GM18867 (cell line): ENCODE results near the gene ARHGAP5.
"Not testable (repeated sequence)": the region's sequence is repeated elsewhere in the genome, so short reads cannot be mapped to it uniquely, and the experiment has no call there.

ENCODE experiments used
- ATAC-seq: cut with Tn5 transposase; IDR thresholded peaks from one replicate; pipeline ENCODE4 v1.9.1; 2021; ENCODE audit warnings: mild to moderate bottlenecking, moderate library complexity; ENCODE audit not compliant: unreplicated experiment

The ARHGAP5 gene

DNA sequence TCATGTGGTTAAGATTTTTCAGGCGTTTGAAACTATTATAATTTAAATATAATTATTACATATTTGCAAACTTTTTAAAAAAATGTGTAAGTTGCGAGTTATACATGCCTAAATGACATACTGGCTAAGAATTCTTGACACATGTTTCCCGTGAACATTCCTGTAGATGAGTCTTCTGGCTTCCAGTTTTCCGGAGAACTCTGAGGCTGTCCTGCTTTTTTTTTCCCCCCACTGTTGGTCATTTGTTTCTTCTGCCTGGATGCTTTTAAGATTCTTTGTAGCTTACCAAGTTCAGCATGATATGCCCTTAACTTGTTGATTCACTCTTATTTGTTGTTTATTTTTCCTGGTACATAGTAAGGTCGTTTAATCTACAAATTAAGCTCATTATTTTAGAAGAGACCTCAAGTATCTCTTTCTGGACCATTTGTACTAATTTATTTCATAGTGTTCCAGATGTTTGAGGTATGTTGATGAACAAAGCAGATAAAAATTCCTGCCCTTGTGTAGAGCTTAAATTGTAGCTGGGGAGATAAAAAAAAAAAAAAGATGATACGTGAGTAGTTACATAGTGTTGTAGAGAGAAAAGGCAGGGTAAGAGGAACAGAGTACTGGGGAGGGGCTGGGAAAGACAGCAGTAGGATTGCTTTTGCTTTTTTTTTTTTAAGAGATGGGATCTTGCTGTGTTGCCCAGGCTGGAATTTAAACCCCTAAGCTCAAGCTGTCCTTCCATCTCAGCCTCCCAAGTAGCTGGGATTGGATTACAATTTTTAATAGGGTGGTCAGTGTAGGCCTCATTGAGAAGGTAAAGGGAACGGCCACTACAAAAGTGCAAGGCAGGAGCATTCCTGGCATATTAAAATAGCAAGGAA is 32.8 kb downstream of the ARHGAP5 start:
- ATAC-seq, result no peak

DNA sequence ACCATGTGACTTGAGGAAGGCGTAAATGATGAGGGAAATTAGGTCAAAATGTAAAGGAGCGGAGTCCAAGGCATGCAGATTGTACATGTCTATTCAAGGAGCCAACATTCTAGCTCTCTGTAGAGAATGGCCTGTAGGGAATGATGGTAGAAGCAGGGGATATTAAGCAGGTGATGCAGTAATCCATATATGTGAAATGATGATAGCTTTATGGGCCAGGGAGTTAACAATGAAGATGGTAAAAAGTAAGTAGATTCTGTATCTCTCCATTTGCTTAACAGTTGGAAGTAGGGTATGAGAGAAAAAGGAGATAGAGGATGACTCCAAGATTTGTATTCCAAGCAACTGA is 33.4 kb downstream of the ARHGAP5 start:
- no peak for ATAC-seq

DNA sequence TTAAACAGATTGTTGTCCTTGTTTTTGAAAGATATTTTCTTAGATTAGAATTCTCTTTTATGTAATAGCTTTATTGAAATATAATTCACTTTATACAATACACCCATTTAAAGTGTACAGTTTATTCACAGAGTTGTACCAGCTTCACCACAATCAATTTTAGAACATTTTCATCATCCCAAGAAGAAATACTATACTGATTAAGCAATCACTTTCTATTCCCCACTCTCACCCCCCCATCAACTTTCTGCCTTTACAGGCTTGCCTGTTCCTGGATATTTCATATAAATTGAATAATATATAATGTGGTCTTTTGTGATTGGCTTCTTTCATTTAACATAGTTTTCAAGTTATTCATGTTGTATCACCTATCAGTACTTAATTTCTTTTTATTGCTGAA is 44.4 kb downstream of the ARHGAP5 start:
- ATAC-seq, result no peak

DNA sequence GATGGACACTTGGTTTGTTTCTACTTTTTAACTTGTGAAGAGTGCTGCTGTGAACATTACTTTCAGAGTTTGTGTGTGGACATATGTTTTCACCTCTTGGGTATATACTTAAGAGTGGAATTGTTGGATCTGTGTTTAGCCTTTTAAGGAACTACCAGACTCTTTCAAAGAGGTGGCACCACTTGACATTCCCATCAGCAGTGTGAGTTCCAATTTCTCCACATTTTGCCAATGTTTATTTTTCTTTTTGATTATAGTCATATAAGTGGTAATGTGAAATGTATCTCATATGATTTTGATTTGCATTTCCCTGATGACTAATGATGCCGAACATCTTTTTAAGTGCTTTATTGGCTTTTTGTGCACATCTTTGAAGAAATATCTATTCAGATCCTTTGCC is 44.8 kb downstream of the ARHGAP5 start:
- ATAC-seq, result no peak

DNA sequence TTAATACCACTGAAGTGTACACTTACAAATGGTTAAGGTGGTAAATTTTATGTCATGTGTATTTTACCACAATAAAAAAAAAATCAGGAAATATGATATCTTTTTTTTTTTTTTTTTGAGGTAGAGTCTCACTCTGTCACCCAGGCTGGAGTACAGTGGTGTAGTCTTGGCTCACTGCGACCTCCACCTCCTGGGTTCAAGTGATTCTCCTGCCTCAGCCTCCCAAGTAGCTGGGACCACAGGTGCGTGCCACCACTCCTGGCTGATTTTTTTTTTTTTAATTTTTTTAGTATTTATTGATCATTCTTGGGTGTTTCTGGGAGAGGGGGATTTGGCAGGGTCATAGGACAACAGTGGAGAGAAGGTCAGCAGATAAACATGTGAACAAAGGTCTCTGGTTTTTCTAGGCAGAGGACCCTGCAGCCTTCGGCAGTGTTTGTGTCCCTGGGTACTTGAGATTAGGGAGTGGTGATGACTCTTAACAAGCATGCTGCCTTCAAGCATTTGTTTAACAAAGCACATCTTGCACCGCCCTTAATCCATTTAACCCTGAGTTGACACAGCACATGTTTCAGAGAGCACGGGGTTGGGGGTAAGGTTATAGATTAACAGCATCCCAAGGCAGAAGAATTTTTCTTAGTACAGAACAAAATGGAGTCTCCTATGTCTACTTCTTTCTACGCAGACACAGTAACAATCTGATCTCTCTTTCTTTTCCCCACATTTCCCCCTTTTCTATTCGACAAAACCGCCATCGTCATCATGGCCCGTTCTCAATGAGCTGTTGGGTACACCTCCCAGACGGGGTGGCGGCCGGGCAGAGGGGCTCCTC is 50.0 kb downstream of the ARHGAP5 start:
- ATAC-seq, result not testable (repeated sequence)

DNA sequence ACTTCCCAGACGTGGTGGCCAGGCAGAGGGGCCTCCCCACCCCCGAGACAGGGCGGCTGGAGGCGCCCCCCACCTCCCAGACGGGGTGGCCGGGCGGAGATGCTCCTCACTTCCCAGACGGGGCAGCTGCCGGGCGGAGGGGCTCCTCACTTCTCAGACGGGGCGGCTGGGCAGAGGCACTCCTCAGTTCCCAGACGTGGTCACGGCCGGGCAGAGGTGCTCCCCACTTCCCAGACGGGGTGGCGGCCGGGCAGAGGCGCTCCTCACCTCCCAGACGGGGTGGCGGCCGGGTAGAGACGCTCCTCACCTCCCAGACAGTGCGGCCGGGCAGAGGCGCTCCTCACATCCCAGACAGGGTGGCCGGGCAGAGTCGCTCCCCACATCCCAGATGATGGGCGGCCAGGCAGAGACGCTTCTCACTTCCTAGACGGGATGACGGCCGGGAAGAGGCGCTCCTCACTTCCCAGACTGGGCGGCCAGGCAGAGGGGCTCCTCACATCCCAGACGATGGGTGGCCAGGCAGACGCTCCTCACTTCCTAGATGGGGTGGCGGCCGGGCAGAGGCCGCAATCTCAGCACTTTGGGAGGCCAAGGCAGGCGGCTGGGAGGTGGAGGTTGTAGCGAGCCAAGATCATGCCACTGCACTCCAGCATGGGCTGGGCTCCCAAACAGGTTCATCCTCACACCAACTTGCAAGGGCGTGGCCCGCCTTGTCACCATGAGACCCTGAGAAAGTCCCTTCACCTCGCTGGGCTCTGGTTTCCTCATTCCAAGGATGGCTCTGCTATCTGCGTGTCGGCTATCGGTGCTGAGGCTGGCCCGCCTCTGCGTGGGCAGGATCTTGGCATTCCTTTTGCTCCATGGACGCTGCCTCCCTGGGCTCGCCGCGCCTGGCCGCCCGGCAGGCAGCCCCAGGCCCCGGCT is 50.9 kb downstream of the ARHGAP5 start:
- not testable (repeated sequence) for ATAC-seq

DNA sequence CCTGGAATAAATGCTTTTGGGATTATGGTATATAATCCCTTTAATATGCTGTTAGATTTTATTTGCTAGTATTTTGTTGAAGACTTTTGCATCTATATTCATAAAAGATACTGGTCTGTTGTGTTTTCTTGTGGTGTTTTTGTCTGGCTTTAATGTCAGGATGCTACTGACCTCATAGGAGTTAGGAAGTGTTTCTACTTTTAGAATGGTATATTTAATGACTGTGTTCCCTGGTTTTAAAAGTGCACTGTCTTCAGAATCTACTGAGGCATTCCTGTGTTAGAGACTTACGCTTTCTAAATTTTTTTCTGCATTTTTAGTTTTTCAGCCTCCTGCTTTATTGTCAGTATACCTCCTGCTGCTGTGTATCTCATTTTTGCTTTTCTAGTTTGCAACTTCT is 51.6 kb downstream of the ARHGAP5 start:
- ATAC-seq, result no peak

DNA sequence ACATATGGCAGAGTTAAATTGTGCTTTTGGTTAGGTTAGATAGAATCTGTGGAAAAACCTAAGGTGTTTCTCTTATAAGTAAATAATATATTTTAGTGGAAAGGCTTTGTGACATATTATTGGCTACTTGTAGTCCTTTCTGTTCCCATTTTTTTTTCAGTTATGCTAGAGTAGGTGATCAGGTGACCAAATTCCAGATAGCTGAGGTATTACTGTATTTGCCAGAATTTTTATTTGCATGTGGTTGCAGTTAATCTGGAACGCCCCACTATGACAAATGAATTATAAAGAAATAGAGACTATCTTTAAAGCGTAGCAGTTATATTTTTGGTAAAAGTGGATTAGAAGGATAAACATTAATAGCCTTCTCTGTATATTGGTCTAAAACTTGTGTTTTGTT is 52.0 kb downstream of the ARHGAP5 start:
- ATAC-seq, result no peak

DNA sequence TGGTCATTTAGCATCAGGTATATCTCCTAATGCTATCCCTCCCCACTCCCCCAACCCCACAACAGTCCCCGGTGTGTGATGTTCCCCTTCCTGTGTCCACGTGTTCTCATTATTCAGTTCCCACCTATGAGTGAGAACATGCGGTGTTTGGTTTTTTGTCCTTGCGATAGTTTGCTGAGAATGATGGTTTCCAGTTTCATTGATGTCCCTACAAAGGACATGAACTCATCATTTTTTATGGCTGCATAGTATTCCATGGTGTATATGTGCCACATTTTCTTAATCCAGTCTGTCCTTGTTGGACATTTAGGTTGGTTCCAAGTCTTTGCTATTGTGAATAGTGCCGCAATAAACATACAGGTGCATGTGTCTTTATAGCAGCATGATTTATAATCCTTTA is 54.6 kb downstream of the ARHGAP5 start:
- not testable (repeated sequence) for ATAC-seq

DNA sequence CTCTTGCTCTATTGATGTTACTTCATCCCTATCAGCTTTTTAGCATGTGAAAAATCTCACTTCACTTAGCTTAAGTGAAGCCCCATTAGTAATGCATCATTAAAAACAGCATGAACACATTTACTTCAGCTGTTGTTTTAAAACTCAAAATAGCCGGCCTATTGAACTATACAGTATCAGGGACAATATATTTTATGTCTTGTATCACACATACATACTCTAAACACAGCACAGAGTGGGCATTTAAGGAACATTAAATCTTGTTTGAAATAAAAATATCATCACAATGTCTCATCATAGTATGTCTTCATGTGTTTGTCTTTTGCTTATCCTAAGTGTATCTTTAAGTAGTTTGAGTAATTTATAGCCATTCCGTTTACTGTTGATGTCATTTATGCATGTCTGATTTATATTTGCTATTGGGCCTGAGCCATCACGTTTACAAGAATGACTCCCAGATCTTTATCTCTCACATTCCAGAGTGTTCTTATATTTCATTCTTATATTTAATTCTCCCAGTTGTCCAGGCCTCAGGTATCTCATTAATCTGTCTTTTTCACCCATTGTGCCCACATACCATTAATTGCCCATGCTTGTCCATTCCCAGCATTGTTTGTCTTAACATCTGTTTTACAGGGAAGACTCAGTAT is 57.5 kb downstream of the ARHGAP5 start:
- no peak for ATAC-seq

DNA sequence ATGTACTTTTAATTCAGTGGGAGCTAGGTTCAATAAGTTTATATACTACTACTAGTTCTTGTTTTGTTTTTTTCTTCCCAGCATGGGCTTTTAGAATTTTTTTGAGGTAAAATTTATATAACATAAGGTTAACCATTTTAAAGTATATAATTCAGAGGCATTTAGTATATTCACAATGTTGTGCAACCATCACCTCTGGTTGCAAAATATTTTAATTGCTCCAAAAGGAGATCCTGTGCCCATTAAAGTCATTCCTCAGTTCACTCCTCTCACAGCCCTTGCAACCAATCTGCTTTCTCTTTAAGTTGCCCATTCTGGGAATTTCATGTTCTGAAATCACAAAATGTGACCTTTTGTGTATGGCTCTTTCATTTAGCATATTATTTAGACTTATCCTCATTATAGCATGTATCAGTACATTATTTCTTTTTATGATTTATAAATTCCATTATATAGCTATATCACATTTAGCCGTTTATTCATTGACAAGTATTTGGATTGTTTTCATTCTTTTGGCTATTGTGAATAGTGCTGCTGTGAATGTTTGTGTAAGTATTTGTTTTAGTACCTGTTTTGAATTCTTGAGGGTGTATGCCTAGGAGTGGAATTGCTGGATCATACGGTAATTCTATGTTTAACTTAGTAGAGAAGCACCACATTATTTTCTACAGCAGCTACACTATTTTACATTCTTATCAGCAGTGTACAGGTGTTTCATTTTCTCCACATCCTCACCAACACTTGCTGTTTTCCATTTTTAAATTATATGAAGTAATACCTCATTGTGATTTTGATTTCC is 59.1 kb downstream of the ARHGAP5 start:
- ATAC-seq, result no peak

DNA sequence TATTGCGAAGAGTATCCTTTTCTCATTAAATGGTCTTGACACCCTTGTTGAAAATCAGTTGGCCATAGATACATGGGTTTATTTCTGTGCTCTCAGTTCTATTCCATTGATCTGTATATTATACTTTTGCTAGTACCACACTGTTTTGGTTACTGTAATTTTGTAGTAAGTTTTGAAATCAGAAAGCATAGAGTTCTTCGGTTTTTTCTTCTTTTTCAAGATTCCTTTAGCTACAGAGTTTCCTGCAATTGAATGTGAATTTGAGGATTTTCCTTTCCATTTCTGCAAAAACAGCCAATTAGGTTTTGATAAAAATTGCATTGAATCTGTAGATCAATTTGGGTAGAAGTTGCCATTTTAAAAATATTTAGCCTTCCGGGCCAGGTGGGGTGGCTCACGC is 60.2 kb downstream of the ARHGAP5 start:
- no peak for ATAC-seq

DNA sequence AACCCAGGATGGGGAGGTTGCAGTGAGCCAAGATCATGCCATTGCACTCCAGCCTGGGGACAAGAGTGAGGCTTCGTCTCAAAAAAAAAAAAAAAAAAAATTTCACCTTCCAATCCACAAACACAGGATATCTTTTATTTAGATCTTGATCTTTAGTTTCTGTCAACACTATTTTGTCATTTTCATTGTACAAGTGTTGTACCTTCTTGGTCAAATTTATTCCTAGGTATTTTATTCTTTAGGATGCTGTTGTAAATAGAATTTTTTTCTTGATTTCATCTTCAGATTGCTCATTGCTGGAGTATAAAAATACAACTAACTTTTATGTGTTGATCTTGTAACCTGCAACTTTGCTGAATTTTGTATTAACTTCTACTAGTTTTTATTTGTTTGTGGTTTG is 60.8 kb downstream of the ARHGAP5 start:
- no peak for ATAC-seq

DNA sequence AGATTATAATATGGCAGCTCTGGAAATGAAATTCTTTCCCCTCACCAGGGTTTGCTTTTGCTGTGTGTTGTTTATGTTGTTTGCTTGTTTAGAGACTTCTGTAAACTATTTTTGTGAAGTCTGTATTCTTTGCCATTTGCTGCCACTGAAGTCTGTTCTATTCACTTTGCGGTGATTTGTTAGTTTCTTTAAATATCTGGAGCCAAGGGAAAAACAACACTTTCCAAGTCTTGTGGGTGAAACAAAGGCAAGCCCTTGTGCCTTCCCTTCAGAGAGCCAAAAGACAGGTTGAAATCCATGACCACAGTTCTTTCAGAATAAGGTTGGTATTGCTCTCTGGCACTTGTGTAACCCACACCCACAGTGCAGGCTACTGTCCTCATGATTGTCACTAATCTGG is 65.2 kb downstream of the ARHGAP5 start:
- ATAC-seq, result no peak

DNA sequence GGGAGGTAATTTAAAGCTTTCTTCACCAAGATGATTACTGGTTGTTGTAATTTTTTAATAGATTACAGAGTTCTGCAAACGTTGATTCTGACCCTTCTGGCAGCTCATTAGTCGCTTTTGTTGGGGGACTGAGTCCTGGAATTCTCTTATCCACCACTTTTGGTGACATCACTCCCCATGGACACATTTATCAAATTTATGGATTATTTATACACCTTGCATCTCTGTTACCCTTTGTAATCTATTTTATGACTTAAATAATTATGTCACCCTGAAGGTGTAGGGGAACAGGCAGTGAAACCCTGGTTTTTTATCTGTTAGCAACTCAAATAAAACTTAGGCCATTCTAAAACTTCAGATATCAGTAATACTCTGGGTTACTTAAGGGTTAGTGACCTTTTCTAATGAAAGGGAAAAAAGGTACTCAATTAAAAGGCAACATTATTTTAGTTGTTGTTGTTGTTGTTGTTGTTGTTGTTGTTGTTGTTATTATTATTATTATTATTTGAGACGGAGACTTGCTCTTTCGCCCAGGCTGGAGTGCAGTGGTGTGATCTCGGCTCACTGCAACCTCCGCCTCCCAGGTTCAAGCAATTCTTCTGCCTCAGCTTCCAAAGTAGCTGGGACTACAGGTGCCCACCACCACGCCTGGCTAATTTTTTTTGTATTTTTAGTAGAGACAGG is 65.8 kb downstream of the ARHGAP5 start:
- ATAC-seq, result no peak

DNA sequence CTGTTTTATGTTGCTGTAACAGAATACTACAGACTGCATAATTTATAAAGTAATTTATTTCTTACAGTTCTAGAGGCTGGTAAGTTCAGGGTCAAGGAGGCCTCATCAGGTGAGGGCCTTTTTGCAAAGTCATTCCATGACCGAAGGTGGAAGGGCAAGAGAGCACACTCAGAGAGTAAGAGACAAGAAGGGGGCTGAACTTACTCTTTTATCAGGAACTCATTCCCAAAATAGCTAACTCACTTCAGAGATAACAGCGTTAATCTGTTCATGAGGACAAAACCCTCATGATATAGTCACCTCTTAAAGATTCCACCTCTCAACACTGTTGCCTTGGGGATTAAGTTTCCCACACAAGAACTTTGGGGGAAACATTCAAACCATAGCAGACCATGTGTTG is 73.3 kb downstream of the ARHGAP5 start:
- no peak for ATAC-seq

DNA sequence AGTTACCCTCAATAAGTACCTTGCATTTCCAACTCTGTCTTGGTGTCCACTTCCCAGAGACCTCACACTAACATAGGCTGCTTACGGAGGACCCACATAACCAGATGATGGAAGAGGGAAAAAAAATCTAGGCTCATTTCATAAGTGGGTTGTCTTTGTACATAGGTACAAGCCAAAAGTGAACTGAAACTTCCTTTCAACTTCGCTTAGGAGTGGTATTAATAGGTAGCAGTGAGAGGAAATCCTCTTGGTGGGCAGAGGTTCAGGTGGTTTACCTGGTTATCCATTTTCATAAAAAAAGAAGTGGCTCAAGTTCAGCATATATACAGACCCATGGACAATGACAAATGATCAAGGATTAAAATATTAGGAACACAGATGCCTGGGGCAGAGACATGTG is 88.9 kb downstream of the ARHGAP5 start:
- ATAC-seq, result peak; percentile 51

DNA sequence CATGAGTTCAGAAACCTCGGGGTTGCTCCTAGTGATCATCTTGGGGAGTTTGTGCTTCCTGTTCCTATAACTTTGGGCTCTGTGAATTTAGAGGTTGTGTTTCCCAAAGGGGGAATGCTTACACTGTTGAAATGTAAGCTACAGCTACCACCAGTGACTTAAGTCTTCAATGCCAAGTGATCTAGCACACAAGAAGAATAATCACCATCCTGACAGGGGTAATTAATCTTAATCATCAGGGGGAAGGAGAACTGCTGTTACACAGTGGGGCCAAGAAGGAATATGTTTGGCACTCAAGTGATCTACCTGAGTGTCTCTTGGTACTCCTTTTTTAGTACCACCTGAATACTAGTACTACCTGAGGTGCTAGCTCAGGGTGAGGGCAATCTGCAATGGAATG is 89.8 kb downstream of the ARHGAP5 start:
- ATAC-seq, result no peak

DNA sequence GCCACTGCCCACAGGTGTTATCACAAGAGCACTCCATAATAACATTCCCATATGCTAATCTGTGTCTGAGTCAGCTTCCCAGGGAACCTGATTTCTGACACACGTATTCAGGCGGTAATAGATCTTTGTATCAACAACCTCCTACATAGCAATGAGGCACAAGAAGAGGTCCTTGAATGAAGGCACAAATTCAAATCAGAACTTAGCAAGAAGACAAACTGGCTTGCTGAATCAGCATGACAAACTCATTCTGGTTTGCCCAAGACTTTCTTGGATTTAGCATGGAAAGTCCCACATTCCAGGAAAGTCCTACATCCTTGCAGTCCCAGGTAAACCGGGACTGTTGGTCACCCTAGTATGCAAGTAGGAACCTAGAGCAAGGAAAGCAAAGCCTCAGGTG is 90.8 kb downstream of the ARHGAP5 start:
- ATAC-seq, result no peak
